Measurements from ENCODE around the gene POLR1A.

GRCh38 chr2:86075886-86076285 is 29.8 kb downstream of the POLR1A start:
- no peak for TF ChIP-seq CTCF (IDR thresholded peaks at IDR 0.05)
- TF ChIP-seq POLR2A (IDR thresholded peaks at IDR 0.05): no peak
